Placental epithelial cell (primary cell): ENCODE results near the gene IL5RA. TPM values are rescaled to one million over a fixed set of nuclear protein-coding genes. Genes with fewer than 3 reads are reported as not detected.

Source experiments
- small RNA-seq: library from RNA; depleted of rRNA; stranded (forward); fragments of <200 nt; gene quantifications from one replicate; pipeline ENCODE3, GENCODE V24; 2012
- total RNA-seq: library from RNA; depleted of rRNA; stranded (reverse); fragments of >200 nt; gene quantifications from 2 replicates; pipeline ENCODE4 v1.2.3, GENCODE V29; 2012

Gene IL5RA, protein sequence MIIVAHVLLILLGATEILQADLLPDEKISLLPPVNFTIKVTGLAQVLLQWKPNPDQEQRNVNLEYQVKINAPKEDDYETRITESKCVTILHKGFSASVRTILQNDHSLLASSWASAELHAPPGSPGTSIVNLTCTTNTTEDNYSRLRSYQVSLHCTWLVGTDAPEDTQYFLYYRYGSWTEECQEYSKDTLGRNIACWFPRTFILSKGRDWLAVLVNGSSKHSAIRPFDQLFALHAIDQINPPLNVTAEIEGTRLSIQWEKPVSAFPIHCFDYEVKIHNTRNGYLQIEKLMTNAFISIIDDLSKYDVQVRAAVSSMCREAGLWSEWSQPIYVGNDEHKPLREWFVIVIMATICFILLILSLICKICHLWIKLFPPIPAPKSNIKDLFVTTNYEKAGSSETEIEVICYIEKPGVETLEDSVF
- total RNA-seq: not detected in 2 replicates

DNA sequence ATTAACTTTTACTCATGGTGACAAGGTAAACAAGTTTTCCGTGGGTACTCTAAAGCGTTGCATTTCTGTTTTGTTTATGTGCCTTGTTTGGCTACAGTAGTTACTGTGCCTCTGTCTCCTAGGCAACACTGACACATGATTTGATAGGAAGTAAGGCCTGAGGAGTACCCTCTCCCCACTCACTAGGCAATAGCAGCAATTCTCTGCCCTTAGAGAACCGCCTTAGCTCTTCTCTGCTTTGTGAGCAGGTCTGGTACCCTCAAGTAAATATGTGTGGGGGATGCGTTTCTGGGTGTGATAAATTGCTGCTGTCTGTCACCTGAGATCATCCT is at the start of gene IL5RA:
TSS of gene IL5RA (minus strand) at position 76 of the 332 bp plus-strand sequence. CDS start 5,390 bp downstream, outside the sequence.

DNA sequence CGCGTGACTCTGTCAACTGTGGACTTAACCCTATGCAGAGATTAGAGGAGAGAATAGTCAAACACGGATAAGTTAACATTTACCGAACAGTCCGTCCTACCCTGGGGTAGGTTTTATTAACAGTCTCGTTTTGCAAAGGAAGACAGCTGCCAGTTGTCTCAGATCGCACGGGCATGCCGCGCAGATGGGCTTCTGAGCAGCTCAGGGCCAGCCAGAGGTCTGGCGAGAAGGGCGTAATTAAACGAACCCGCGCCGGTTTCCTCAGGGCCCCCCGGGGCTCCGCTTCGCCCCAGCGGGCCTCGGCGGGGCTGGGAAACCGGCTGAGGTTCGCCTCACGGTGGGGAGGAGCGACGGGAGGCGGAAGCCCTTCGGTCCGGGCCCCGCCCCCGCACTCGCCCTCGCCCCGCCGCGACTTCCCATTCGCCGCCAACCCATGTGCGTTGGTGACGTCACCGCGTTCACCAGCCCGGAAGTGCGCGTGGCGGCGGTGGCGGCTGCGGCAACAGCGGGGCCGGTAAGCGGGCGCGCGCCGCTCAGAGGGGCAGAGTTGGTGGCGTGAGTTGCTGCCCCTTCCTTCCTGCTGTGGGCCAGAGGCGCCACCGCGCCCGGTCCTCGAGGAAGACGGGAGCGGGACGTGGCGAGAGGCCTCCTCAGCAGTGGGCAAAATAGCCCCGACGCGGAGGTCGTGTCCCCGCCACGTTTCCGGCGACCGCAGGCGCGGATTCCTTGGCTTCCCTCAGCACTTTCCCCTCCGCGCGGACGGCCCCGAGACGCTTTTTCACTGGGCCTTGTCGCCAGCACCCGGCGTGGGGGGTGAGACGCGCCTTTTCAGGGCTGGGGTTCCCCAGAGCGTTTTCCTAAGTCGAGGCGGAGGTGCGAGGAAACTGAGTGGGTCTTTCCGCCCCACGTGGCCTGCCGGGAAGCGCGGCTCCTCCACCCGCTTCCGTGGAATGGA is 16.6 kb upstream of the IL5RA start, which contains the start of gene TRNT1:
TSS of gene TRNT1 (plus strand) at position 464 of the 955 bp plus-strand sequence. CDS start 2,101 bp downstream, outside the sequence.

Small RNA genes within 50 kb of the gene (small RNA-seq; reads per million reads assigned to genes)
- gene RF00416: not detected

Other genes with a start within 250 kb of the IL5RA start
- 11.3 and 17.7 TPM in 2 replicates for gene TRNT1, start 16.6 kb upstream of the IL5RA start, total RNA-seq
- 60.1 and 72.6 TPM in 2 replicates for gene CRBN, start 69.3 kb upstream of the IL5RA start, total RNA-seq